Upper lobe of left lung (tissue), 4 donors: Measurements from ENCODE around the gene MCUB.

ENCODE experiments used
- POLR2A ChIP-seq, 4 donors: fragments of 450-650 bp; IDR thresholded peaks; one replicate each; pipeline ENCODE4 v1.5.1; 2016 to 2017; ENCODE audit warnings: antibody characterized with exemption in 4 of 4, mild to moderate bottlenecking in 2 of 4
- POLR2AphosphoS5 ChIP-seq, 2 donors: sonication (generic); formaldehyde crosslinking; IDR thresholded peaks; one replicate each; pipeline ENCODE4 v1.5.1; 2017; ENCODE audit warnings: antibody characterized with exemption in 2 of 2
- TF ChIP-seq, protein P1 (sequence below), 6 experiments: fragments of 450-650 bp in 4 of 6; fragments of 200-600 bp in 2 of 6; sonication (generic) in 2 of 6; IDR thresholded peaks; one replicate each; pipeline ENCODE4 v1.5.1; 2016 to 2019; ENCODE audit warnings: antibody characterized with exemption in 6 of 6

DNA sequence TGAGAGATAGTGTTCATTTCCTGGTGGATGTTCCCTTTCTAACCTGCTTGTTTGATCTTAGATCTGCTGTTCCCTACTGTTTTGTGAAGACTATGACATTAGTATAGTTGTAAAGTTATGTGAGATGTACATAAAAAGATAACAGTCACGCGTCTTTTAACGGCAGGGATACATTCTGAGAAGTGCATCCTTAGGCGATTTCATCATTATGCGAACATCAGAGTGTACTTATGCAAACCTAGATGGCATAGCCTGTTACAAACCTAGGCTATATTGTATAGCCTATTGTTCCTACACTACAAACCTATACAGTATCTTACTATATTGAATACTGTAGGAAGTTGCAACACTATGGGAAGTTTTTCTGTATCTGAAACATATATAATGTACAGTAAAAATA, 50.4 kb downstream of the MCUB start:
- TF ChIP-seq, protein P1, sequence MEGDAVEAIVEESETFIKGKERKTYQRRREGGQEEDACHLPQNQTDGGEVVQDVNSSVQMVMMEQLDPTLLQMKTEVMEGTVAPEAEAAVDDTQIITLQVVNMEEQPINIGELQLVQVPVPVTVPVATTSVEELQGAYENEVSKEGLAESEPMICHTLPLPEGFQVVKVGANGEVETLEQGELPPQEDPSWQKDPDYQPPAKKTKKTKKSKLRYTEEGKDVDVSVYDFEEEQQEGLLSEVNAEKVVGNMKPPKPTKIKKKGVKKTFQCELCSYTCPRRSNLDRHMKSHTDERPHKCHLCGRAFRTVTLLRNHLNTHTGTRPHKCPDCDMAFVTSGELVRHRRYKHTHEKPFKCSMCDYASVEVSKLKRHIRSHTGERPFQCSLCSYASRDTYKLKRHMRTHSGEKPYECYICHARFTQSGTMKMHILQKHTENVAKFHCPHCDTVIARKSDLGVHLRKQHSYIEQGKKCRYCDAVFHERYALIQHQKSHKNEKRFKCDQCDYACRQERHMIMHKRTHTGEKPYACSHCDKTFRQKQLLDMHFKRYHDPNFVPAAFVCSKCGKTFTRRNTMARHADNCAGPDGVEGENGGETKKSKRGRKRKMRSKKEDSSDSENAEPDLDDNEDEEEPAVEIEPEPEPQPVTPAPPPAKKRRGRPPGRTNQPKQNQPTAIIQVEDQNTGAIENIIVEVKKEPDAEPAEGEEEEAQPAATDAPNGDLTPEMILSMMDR (IDR thresholded peaks at IDR 0.05) = no peak
- TF ChIP-seq POLR2AphosphoS5 (IDR thresholded peaks at IDR 0.05) = no peak
- TF ChIP-seq POLR2A (IDR thresholded peaks at IDR 0.05) = no peak
